COLO829 (cell line): ENCODE data around the gene EIF2D.
"Not testable (repeated sequence)": the region's sequence is repeated elsewhere in the genome, so short reads cannot be mapped to it uniquely, and the experiment has no call there.

ENCODE experiments used
- DNase-seq: peaks from one replicate; pipeline ENCODE4 v3.0.0; 2012; ENCODE audit warnings: low spot score

Gene EIF2D

DNA sequence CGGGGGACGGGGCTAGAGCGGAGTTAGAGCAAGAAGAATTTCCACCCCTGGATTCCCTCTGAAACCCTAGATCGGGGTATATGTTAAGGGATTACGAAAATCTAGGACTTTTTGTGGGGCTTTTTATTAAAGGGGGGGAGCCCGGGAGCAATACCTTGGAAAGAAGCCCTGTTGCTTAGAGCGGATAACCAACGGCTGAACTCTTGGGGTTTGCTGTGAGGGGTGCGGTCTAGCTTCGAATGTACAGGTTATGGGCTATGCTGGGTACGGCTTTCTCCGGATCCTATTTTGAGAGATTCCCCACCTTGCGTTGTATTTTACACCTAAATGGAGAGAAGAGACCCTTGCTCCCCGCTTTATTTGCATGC, 23.7 kb upstream of the EIF2D start:
- DNase-seq: no peak

DNA sequence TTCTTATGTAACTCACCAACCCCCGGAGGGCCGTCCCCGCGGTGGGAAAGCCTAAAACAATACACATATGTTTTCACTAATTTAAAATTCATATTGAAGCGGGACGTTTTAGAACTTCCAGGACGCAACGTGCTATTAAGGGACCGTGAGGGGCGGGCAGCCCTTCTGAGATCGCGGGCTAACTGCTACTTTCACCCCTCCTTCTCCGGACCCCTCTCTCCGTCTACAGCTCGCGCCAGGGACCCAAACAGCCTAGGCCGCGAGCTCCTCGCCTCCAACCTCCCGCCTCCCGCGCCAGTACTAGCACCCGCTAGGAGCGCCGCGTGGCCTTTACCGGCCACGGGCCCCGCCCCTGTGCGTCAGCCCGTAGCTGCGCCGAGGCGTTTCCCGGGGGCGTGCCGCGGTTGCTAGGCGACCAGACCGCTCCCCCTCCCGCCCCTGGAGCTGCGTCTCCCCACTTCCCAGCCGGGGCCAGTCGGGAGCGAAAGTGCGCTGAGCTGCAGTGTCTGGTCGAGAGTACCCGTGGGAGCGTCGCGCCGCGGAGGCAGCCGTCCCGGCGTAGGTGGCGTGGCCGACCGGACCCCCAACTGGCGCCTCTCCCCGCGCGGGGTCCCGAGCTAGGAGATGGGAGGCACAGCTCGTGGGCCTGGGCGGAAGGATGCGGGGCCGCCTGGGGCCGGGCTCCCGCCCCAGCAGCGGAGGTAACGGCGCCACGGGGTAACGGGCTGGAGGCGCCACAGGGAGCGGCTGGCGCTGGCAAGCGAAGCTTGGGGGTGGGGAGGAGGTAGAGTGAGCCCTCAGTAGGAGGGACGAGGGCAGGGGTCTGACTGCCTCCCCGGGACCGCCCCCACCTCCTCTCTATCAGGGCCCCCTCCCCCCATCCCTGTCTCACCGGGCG, 23.1 kb upstream of the EIF2D start, which contains the start of gene DYRK3:
TSS of gene DYRK3 (plus strand) at position 457 of the 898 bp plus-strand sequence. CDS start at position 625, 168 bp downstream.
- peak; percentile 94 for DNase-seq

DNA sequence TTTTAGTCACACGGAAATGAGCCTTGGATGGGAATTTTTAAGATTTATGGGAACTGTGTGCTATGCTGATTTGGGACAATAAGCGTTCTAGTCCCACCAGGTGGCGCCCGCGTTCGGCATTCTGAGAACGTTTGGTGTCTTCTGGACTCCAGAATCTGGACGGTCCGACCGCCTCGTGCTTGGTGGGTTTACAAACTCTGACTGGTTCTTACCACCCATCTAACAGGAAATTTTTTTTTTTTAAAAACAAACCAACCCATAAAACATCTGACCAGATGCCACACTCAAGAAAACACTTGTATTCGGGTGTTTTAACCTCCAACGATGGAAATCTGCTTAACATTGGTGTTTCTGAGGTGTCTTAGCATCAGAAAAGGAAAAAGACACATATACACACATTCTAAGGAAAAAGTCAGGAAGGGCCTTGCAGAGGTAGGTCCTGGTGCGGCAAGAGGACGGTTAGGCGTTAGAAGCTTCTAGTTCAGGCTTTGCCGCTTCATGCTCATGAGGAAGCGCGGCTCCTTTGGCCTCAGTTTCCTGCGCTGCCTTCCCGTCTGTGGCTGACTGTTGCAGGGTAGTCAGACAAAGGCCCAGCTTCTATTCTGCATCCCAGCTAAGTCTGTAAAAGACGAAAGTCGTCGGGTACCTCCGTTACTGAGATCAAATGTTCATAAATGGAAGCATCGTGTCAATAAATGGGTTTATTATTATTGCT, 22.3 kb upstream of the EIF2D start:
- DNase-seq: peak; percentile 90

DNA sequence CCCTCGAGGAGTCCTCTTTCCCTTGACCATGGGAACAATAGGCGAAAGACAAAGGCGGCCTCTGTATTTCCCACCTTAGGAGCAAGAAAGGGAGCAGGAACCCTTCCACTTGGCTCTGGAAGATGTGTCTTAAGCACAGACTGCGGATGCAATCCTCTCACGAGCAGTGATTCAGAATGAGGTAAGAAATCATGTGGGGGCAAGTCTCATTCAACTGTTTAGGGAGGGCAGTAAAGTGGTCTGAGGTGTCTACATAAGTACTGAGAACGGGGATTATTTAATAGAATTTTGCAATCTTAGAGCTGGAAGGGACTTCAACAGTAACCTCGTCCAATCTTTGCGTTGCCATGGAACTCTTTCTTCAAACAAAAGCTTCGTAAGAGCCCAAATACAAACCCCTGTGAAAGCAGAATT, 21.4 kb upstream of the EIF2D start:
- DNase-seq: peak; percentile 57

DNA sequence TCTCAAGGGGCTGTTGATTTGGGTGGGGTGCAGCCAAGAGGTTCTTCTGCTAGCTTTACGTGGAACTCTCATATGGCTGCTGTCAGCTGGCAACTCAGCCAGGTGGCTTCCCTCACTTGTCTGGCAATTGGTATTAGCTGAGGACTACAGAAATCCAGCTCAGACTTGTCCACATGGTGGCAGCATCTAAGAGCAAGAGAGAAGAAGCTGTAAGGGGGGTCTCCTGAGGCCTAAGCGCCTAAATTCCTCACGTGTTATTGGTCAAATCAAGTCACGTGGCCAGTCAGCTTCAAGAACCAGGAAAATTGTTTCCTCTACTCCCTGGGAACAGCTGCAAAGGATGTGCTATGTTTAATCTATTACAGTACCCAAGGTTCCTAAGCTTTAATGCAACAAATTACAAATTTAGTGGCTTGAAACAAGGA, 18.8 kb upstream of the EIF2D start:
- DNase-seq: peak; percentile 90

DNA sequence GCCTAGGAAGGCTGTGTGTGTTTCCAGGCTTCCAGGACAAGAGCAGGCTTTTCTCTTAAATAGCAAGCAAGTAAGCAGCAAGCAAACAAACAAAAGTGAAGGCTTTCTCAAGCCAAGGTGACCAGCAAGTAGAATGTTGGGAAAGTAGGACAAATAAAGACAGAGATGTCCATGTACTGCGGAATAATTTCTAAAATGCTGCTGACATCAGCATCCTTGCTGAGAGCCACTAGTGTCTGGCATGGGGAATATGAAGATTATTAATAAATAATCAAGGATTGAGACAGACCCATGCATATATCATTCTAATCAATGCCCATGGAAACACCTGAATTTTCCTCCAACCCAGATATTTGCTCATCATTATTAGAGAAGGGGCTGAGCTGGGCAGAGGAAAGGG, 16.7 kb upstream of the EIF2D start:
- no peak for DNase-seq

DNA sequence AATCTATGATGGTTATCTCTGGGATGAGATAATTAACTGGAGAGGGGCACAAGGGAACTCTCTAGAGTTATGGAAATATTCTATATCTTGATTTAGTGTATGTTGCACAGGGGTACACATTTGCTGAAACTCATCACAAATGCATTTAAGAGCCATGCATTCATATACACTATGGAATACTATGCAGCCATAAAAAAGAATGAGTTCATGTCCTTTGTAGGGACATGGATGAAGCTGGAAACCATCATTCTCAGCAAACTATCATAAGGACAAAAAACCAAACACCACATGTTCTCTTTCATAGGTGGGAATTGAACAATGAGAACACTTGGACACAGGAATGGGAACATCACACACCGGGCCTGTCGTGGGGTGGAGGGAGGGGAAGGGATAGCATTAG, 14.1 kb upstream of the EIF2D start:
- not testable (repeated sequence) for DNase-seq

DNA sequence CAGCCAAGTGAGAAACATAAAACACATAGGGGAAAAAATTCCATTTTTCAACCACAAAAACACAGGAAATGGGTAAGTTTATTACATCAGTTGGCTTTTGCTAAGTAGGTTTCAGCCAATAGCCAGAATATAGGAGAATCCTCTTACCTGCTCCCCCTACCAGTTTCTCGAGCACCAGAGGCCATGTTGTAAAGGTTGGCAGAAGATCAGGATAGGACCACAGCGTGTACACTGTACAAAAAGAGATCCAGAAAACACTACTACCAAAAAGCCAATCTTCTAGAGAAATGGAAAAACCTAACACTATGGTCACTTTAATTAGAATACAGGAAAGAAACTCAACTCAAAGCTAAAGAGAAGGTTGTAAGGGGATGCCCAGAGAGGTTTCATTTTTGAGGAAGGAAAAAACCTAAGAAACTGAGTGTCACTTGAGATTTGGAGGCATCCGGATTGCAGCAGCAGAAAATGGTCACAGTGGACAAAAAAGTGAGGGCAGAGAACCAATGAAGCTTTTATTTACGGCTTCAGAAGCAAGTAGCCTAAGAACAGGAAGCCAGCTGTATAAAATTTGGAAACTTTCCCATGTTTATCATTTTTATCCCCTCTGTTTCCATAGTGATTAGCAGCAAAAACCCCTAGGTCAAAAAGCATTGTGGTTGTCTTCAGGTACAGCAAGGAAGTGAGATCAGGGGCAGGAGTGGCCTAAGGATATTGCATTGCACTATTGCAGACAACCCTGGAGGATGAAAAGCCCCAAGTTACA, 2.9 kb downstream of the EIF2D start:
- no peak for DNase-seq

DNA sequence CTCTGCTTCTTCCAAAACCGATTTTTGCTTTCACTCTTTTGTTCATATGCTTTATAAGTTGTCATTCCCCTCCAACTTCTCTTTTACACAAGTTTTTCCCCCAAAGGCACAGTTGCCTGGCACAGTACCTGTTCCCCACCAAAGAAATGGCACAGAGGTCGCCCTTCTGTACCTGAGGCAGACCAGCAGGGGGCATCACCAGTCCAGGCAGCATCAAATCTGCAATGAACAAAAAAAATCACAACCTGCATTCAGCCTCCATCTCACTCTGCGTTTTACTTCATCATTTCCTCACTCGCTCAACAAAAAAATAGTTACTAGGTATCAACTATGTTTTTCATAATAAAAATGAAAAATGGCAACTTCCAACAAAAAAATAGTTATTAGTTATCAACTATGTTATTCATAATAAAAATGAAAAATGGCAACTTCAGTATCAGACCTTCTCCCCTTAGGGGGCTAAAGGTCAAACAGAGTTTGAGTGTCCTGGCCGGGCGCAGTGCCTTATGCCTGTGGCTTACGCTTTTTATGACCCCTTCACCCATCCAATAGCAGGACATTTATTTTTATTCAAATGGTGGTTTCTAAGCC, 4.1 kb downstream of the EIF2D start:
- DNase-seq: no peak

DNA sequence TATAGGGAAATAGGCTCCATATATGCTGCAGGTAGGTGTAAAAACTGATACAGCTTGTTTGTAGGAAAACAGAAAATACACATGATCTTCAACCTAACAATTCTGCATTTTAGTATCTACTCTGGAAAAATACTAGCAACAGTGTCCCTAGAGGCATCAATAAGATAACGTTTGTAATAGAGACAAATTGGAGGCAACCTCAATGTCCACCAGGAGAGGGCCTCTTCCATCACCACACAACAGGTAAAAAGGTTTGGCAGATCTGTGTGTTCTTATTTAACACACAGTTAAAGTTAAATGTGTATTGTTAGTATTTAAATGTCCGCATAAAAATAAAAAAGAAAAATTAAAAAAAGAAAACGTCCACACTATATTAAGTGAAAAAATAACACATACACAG, 5.4 kb downstream of the EIF2D start:
- DNase-seq: peak; percentile 61

DNA sequence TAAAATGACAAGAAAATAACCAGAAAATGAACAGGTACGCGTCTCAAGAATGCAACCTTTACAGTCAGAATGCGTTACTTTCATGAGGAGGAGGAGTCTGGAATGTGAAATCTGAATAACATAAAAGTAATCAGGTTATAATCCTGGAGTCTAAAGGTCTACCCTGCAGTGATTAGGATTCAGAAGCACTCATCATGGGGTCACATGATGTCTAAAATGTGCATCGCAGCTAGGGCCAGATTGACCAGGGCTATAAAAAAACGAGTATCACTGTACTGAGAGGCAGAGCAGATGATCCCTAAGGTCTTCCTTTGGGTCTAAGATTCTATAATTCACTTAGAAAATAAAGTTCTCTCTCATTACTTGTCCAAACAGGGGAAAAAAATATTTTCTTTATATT, 7.4 kb downstream of the EIF2D start:
- DNase-seq: no peak

DNA sequence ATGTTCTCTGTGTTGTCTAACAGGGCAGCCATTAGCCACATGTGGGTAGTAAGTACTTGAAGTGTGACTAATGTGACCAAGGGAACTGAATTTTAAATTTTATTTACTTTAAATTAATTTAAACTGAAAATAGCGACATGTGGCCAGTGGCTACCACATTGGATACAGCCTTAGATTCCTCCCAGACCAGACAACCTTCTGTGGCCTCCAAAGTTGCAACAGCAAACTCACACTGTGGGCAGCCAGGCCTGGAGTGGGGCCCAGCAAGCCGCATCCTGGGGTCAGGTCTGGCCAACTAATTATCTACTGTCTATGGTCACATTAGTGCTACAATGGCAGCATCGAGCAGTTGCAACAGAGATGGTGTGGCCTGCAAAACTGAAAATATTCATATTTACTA, 11.7 kb downstream of the EIF2D start:
- DNase-seq: no peak

DNA sequence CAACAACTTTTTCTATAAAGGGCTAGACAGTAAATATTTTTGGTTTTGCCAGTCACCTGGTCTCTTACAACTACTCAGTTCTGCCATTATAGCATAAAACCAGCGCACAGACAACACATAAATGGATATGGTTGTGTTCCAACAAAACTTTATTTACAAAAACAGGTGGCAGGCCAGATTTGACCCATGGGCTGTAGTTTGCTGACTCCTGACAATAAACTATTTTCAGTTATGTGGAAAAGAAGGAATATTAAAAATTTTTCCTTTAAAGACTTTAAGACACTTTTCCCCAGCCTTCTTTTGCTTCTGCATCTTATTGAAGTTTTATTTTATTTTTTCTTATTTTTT, 16.0 kb downstream of the EIF2D start:
- no peak for DNase-seq

DNA sequence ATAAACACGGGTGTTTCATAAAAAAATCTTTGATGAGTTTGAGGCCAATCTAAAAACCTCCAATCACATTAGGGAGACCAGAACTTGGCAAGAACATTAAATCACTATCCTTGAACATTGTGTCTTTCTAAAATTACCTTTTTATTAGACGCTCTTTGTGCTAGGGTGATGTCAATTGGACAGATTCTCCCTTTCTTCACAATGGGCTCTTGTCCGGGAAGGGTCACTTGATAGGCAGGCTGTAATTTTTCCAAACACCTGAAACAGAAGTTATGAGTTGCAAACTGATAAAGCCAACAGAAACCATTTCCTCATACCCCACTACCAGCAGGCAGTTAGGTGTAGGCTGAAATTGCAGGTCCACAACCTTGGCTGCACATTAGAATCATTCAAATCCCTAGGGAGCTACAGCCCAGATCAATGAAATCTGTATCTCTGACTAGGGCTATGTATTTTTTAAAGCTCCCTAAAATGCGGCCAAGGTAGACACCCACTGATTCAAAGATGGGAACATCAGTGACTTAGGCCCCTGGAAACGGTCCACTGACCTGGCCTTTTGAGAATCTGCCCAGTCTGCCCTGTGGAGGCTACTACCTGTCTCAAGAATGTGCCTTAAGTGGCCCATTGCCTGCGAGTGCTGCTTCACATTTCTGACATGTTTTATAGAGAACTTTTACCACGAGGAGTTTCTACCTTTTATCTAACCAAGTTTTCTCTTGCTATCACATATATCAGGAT, 16.5 kb downstream of the EIF2D start:
- no peak for DNase-seq

DNA sequence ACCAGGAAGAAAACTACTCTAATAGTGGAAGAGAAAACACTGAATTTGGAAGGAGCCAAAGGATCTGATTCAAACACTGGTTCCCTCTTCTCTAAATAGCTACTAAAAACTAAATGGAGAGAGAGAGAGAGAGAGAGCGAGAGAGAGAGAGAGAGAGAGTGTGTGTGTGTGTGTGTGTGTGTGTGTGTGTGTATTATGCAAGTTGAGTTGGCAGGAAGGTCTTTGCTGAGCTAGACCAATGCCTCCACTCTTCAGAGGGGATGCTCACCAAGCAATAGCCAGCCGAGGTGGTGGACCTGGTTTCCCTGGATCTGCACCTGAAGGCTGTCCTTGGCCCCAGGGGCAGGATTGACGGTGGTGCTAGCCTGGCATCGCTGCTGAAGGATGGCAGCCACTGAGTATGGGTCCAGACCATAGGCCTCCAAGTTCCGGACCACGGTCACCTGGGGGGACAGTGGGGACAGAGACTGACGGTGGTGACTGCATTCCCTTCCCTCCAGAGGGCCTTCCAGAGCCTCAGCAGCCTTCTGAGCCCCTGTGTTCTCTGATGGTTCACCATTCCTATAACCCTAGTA, 18.8 kb downstream of the EIF2D start:
- no peak for DNase-seq

DNA sequence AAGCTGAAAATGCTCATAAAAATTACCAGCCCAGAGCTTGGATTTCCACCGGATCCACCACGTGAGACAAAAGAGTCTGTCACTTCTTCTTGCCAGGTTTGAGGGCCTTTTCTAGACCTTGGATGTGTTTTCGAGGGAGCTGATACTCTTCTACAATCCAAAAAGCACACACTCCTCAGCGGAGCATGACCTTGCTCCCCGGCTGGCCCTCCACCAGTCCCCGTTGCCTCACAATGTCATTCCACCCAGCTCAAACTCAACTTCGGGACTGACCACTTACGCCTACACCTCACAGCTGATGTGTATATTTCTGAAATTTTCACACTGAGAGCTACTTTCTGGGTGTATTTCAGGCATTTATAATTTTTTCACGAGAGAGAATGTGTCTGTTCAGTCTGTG, 20.6 kb downstream of the EIF2D start:
- no peak for DNase-seq

DNA sequence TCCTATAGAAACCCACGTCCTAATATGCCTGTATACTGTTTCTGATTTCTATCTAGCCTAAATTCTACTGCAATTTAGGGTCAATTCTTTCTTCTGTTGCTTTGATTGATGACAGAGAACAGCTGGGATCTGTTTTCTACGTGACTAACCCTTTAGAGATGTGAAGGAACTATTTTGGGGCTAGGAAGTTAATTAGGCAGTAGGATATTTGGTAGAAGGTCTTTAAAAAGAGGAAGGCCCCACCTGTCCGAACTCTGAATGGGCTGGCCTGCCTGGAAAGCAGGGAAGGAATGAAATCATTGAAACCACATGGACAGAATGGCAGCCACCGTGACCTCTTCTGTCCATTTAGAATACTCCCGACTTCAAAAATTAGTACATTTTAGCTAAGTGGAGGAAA, 21.0 kb downstream of the EIF2D start:
- no peak for DNase-seq

DNA sequence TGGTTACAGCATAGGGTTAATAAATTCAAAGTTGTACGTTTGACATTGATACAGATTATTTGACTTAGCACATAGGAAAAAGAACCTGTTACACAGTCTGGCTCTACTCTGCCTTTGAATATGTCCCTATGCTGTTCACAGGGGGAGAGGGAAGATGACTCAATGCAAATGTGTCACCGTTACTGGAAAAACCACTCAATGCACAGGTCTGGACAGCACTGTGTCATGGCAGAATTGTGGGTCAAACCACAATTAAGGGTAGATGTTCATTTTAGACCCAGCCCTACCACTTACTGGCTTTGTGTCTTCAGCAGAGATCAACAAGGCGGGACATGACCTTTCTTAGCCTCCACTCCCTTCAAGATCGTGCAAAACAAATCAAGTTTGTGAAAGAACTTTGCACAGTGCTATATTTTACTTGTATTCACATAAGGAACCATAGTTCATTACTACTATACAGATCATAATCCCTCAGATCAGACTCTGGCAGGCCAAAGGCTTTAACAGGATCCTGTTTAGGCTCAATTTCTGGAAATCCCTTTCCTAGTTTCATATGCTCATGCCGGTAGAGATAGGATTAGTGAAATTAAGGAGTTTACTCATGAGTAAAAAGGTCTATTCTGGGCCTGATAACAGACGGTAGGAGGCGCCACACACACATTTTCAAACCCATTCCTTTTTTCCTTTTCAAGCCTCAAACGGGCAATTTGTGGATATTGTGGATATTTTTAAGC, 22.1 kb downstream of the EIF2D start:
- peak; percentile 39 for DNase-seq

DNA sequence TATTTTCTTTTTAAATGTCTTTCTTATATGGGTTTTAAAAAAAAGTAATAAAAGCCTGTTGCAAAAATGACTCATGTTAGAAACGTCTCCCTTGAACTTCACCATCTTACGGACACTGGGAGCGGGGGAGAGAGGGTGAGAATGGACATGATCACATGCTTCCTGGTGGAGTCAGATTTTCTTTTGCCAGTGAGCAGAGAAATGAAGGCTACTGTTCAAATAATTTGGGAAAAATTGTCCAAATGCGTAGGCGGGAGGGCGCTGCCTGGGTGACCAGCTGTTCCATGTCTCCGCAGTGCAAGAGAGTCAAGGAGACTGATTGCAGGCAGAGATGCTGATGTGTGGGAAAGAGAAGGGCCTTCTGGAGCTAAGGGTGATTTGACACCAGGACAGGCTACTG, 23.1 kb downstream of the EIF2D start:
- DNase-seq: peak; percentile 99

DNA sequence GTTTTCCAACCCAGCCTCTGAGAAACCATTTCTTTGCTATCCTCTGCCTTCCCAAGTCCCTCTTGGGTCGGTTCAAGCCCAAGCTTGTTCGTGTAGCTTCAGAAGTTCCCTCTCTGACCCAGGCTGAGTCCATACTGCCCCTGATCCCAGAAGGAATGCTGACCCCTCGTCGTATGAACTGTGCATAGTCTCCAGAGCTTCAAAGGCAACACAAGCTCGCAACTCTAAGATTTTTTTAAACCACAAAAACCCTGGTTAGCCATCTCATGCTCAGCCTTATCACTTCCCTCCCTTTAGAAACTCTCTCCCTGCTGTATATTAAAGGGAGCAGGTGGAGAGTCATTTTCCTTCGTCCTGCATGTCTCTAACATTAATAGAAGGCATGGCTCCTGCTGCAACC, 23.8 kb downstream of the EIF2D start:
- no peak for DNase-seq

DNA sequence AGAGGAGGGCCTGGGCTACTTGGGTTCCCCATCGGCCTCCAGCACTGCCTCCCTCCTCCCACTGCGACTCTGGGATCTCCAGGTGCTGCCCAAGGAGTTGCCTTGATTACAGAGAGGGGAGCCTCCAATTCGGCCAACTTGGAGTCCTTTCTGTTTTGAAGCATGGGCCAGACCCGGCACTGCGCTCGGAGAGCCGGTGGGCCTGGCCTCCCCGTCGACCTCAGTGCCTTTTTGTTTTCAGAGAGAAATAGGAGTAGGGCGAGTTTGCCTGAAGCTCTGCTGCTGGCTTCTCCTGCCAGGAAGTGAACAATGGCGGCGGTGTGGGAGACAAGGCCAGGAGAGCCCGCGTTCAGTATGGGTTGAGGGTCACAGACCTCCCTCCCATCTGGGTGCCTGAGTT, 24.4 kb downstream of the EIF2D start:
- DNase-seq: no peak
